ENCODE results near the gene SEPSECS.

Gene SEPSECS

DNA sequence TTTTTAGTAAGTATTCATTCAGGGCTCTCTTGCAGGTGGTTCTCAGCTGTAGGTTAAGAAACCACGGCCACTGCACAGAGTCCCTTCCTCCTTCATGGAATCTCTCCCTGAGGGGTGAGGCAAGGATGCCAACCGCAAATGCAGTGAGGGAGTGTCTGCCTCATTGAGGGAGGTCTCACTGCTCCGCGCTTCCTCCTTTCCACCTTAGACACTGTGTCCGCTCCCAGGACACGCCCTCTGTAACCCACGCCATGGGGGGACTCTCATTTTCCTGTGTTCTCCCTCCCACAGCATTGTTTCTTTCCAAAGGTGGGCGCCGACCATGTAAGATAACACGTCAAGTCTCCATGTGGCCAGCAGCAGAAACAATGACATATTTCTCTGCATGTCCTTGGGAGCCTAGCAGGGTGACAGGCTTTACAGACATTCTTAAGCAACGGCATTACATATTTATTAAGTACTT is 63.2 kb downstream of the SEPSECS start:
- TF ChIP-seq TAF1 (IDR thresholded peaks at IDR 0.05; ENCODE audit: low read depth) (no peak), TCF12 (IDR thresholded peaks at IDR 0.05; ENCODE audit: low read depth) (no peak), EP300 (IDR thresholded peaks at IDR 0.05; ENCODE audit: borderline replicate concordance) (no peak), NFIC (IDR thresholded peaks at IDR 0.05) (no peak), FOXM1 (IDR thresholded peaks at IDR 0.05; ENCODE audit: borderline replicate concordance, low read depth) (no peak), CREB1 (IDR thresholded peaks at IDR 0.05; ENCODE audit: low read depth) (no peak), ZBTB7A (IDR thresholded peaks at IDR 0.05; ENCODE audit: low read depth) (no peak), TEAD4 (IDR thresholded peaks at IDR 0.05) (no peak)
- TF ChIP-seq, protein P1, sequence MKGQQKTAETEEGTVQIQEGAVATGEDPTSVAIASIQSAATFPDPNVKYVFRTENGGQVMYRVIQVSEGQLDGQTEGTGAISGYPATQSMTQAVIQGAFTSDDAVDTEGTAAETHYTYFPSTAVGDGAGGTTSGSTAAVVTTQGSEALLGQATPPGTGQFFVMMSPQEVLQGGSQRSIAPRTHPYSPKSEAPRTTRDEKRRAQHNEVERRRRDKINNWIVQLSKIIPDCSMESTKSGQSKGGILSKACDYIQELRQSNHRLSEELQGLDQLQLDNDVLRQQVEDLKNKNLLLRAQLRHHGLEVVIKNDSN (IDR thresholded peaks at IDR 0.05), result no peak
- TF ChIP-seq, protein P2, sequence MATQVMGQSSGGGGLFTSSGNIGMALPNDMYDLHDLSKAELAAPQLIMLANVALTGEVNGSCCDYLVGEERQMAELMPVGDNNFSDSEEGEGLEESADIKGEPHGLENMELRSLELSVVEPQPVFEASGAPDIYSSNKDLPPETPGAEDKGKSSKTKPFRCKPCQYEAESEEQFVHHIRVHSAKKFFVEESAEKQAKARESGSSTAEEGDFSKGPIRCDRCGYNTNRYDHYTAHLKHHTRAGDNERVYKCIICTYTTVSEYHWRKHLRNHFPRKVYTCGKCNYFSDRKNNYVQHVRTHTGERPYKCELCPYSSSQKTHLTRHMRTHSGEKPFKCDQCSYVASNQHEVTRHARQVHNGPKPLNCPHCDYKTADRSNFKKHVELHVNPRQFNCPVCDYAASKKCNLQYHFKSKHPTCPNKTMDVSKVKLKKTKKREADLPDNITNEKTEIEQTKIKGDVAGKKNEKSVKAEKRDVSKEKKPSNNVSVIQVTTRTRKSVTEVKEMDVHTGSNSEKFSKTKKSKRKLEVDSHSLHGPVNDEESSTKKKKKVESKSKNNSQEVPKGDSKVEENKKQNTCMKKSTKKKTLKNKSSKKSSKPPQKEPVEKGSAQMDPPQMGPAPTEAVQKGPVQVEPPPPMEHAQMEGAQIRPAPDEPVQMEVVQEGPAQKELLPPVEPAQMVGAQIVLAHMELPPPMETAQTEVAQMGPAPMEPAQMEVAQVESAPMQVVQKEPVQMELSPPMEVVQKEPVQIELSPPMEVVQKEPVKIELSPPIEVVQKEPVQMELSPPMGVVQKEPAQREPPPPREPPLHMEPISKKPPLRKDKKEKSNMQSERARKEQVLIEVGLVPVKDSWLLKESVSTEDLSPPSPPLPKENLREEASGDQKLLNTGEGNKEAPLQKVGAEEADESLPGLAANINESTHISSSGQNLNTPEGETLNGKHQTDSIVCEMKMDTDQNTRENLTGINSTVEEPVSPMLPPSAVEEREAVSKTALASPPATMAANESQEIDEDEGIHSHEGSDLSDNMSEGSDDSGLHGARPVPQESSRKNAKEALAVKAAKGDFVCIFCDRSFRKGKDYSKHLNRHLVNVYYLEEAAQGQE (IDR thresholded peaks at IDR 0.05; ENCODE audit: low read depth), result no peak
- TF ChIP-seq, protein P3, sequence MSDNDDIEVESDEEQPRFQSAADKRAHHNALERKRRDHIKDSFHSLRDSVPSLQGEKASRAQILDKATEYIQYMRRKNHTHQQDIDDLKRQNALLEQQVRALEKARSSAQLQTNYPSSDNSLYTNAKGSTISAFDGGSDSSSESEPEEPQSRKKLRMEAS (IDR thresholded peaks at IDR 0.05), result no peak

DNA sequence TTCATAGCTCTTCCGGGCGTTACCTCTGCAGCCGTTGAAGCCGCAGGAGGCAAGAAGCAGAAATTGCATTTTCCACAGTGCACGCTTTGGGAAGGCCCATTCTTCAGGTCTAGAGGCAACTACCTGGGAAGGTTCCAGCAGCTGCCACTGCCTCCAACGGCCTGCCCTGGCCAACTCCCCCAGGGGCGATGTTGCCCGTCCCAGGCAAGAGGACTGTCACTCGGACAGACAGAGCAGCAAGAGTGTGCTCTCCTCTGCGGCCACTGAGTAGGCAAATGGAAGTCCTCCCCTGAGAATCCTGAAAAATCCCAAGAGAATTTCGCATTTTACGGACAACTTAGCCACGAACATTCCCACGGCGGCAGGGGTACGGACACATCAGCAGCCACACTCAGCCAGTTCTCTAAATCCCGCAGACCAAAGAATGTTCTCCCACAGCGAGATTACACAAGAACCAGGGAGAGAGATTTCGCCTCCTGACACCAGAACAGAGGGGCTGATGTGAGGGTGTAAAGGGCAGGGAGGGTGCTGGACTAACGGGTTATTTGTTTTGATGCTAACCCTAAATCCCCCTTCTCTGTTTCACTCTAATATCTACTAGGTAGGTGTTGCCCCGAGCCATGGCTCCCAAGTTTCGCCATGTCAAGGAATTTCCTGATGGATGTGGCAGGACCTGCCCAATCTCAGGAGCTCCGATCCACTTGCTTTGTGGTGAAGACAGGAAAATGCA is 63.8 kb downstream of the SEPSECS start:
- TF ChIP-seq CEBPB (IDR thresholded peaks at IDR 0.05), result no peak
- TF ChIP-seq CREB1 (IDR thresholded peaks at IDR 0.05; ENCODE audit: low read depth), result no peak
- no peak for TF ChIP-seq TAF1 (IDR thresholded peaks at IDR 0.05; ENCODE audit: low read depth)
- TF ChIP-seq, protein P3 (IDR thresholded peaks at IDR 0.05), result no peak
- TF ChIP-seq, protein P1 (IDR thresholded peaks at IDR 0.05), result no peak
- no peak for TF ChIP-seq NFIC (IDR thresholded peaks at IDR 0.05)
- no peak for TF ChIP-seq YY1 (IDR thresholded peaks at IDR 0.05; ENCODE audit: low read depth)
- no peak for TF ChIP-seq FOXM1 (IDR thresholded peaks at IDR 0.05; ENCODE audit: borderline replicate concordance, low read depth)
- TF ChIP-seq TCF12 (IDR thresholded peaks at IDR 0.05; ENCODE audit: low read depth), result no peak
- TF ChIP-seq EP300 (IDR thresholded peaks at IDR 0.05; ENCODE audit: borderline replicate concordance), result no peak
- no peak for TF ChIP-seq RAD21 (IDR thresholded peaks at IDR 0.05; ENCODE audit: low read depth)
- TF ChIP-seq ZBTB7A (IDR thresholded peaks at IDR 0.05; ENCODE audit: low read depth), result no peak
- no peak for TF ChIP-seq TEAD4 (IDR thresholded peaks at IDR 0.05)
- no peak for TF ChIP-seq EGR1 (IDR thresholded peaks at IDR 0.05)

DNA sequence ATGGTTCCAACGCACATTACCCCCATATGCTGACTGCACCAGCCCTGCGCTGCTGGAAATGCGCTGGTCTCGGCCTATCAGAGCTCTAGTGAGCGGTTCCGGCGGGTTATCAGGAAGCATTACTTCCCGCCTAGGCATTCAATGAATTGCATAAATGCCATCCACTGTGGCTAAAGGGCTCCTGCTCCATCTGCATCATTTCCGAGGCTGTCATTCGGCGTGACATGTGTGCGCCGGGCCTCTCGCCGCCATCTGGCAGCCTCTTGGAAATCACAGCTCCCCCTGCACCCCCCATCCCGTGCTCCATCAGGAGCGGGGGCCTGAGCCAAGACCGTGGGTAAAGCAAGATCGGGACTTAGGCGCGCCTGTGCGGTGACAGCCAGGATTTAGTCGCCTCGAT is 64.4 kb downstream of the SEPSECS start:
- no peak for TF ChIP-seq EP300 (IDR thresholded peaks at IDR 0.05; ENCODE audit: borderline replicate concordance)
- no peak for TF ChIP-seq NFIC (IDR thresholded peaks at IDR 0.05)
- no peak for TF ChIP-seq ZBTB7A (IDR thresholded peaks at IDR 0.05; ENCODE audit: low read depth)
- TF ChIP-seq TAF1 (IDR thresholded peaks at IDR 0.05; ENCODE audit: low read depth), result no peak
- no peak for TF ChIP-seq EGR1 (IDR thresholded peaks at IDR 0.05)
- TF ChIP-seq, protein P1 (IDR thresholded peaks at IDR 0.05), result no peak
- no peak for TF ChIP-seq TCF12 (IDR thresholded peaks at IDR 0.05; ENCODE audit: low read depth)
- no peak for TF ChIP-seq RAD21 (IDR thresholded peaks at IDR 0.05; ENCODE audit: low read depth)
- no peak for TF ChIP-seq TEAD4 (IDR thresholded peaks at IDR 0.05)
- TF ChIP-seq CREB1 (IDR thresholded peaks at IDR 0.05; ENCODE audit: low read depth), result no peak

DNA sequence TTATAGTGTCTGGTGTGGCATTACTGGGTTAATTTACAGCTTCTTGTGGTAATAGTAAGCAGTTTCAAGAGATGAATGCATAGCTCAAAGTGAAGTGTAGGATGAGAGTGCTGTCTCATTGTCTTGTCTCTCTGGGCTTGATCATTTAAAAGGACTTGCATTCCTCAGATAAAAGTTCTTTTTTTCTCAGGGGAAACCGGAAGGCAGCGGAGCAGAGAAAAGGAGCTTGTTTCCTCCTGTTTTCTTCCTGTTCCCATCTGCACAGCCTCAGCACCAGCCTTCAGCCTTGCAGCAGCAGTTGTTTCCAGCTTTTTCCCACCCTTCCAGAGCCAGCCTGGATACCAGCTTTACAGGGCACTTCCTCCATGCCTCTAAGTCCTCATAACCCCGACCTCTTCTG is 68.1 kb downstream of the SEPSECS start:
- TF ChIP-seq YY1 (IDR thresholded peaks at IDR 0.05; ENCODE audit: low read depth) (no peak), EP300 (IDR thresholded peaks at IDR 0.05; ENCODE audit: borderline replicate concordance) (no peak), TCF12 (IDR thresholded peaks at IDR 0.05; ENCODE audit: low read depth) (no peak), ZBTB7A (IDR thresholded peaks at IDR 0.05; ENCODE audit: low read depth) (no peak), TAF1 (IDR thresholded peaks at IDR 0.05; ENCODE audit: low read depth) (no peak), CEBPB (IDR thresholded peaks at IDR 0.05) (no peak), CREB1 (IDR thresholded peaks at IDR 0.05; ENCODE audit: low read depth) (no peak), FOXM1 (IDR thresholded peaks at IDR 0.05; ENCODE audit: borderline replicate concordance, low read depth) (no peak), RAD21 (IDR thresholded peaks at IDR 0.05; ENCODE audit: low read depth) (no peak), NFIC (IDR thresholded peaks at IDR 0.05) (no peak), EGR1 (IDR thresholded peaks at IDR 0.05) (no peak)
- TF ChIP-seq, protein P3 (IDR thresholded peaks at IDR 0.05), result no peak
- TF ChIP-seq, protein P1 (IDR thresholded peaks at IDR 0.05), result no peak

DNA sequence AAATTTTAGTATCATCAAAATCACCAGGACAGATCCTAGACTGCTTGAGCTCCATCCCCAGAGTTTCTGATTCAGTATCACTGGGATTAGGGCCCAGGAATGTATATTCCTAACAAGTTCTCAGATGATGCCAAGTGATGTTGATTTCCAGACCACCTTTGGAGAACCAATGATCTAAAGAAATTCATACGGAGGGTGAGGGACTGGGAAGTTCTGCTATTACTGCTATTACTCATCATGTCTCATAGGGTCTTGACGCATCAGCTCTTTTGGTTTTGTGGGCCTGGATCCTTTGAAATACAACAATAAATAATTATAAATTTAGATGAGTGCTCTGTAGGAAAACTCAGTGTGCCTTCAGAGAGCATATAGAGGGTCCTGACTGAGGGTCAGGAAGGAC is 69.7 kb downstream of the SEPSECS start:
- TF ChIP-seq EP300 (IDR thresholded peaks at IDR 0.05; ENCODE audit: borderline replicate concordance) (no peak), YY1 (IDR thresholded peaks at IDR 0.05; ENCODE audit: low read depth) (no peak), ZBTB7A (IDR thresholded peaks at IDR 0.05; ENCODE audit: low read depth) (no peak), EGR1 (IDR thresholded peaks at IDR 0.05) (no peak), TCF12 (IDR thresholded peaks at IDR 0.05; ENCODE audit: low read depth) (no peak), CEBPB (IDR thresholded peaks at IDR 0.05) (no peak), TAF1 (IDR thresholded peaks at IDR 0.05; ENCODE audit: low read depth) (no peak), NFIC (IDR thresholded peaks at IDR 0.05) (no peak), RAD21 (IDR thresholded peaks at IDR 0.05; ENCODE audit: low read depth) (no peak), CREB1 (IDR thresholded peaks at IDR 0.05; ENCODE audit: low read depth) (no peak), FOXM1 (IDR thresholded peaks at IDR 0.05; ENCODE audit: borderline replicate concordance, low read depth) (no peak), TEAD4 (IDR thresholded peaks at IDR 0.05) (no peak)
- TF ChIP-seq, protein P1 (IDR thresholded peaks at IDR 0.05), result no peak
- TF ChIP-seq, protein P2 (IDR thresholded peaks at IDR 0.05; ENCODE audit: low read depth), result no peak
- TF ChIP-seq, protein P3 (IDR thresholded peaks at IDR 0.05), result no peak
